Measurements from ENCODE around the gene KDSR.

Gene KDSR

GRCh38 chr18:63339920-63340484, 27.0 kb downstream of the KDSR start:
- Histone ChIP-seq H3K18ac (ENCODE audit: low read length) (no peak overlapping the region), H3K23ac (ENCODE audit: low read length) (no peak overlapping the region), H3K14ac (ENCODE audit: low read length) (no peak overlapping the region), H3K79me2 (ENCODE audit: control insufficient read depth, insufficient read depth, low read length, poor library complexity) (no peaks in the 10 kb centered on the region), H2BK5ac (ENCODE audit: low read depth, low read length, poor library complexity) (no peak overlapping the region), H3K36me3 (ENCODE audit: control insufficient read depth in 1 of 2, insufficient read depth in 2 of 2, low read length in 2 of 2) (peaks cover 24 to 33% of the 10 kb centered on the region in 2 experiments), H3K27me3 (ENCODE audit: insufficient read depth, low read length) (no peaks in the 10 kb centered on the region), H4K8ac (ENCODE audit: low read depth, low read length) (no peak overlapping the region), H3K27ac (ENCODE audit: low read depth, low read length) (no peak overlapping the region), H3K4ac (ENCODE audit: low read depth, low read length) (no peak overlapping the region), H3K79me1 (ENCODE audit: low read length) (no peaks in the 10 kb centered on the region), H2AFZ (ENCODE audit: insufficient read depth, low read length, poor library complexity) (no peak overlapping the region), H4K91ac (ENCODE audit: low read depth, low read length) (no peak overlapping the region), H2BK12ac (ENCODE audit: low read length) (no peak overlapping the region), H3K4me2 (ENCODE audit: low read length) (no peak overlapping the region), H4K12ac (ENCODE audit: low read depth, low read length) (no peak overlapping the region), H3K4me3 (ENCODE audit: low read depth, low read length) (no peak overlapping the region), H3K4me1 (ENCODE audit: control insufficient read depth in 1 of 2, insufficient read depth in 2 of 2, low read length in 2 of 2) (peaks cover 0 to under 1% of the 10 kb centered on the region in 2 experiments), H2BK120ac (ENCODE audit: insufficient read depth, low read length, poor library complexity) (no peak overlapping the region), H3K9ac (ENCODE audit: low read length) (no peak overlapping the region), H3K9me3 (ENCODE audit: insufficient read depth, low read depth, low read length) (no peaks in the 10 kb centered on the region), H2AK5ac (ENCODE audit: low read length) (no peak overlapping the region)
- WGBS (ENCODE audit: extremely low coverage, insufficient coverage, insufficient read length): no CpG with 5 or more reads among the region's 4 CpGs
- DNase-seq: peak in 1 of 2 donors; percentile 52

GRCh38 chr18:63336366-63337099, 30.5 kb downstream of the KDSR start:
- no peak overlapping the region for H2BK5ac ChIP-seq (ENCODE audit: low read depth, low read length, poor library complexity)
- H3K14ac ChIP-seq (ENCODE audit: low read length): no peak overlapping the region
- no peak overlapping the region for H4K8ac ChIP-seq (ENCODE audit: low read depth, low read length)
- H2BK120ac ChIP-seq (ENCODE audit: insufficient read depth, low read length, poor library complexity): no peak overlapping the region
- no peaks in the 10 kb centered on the region for H3K79me1 ChIP-seq (ENCODE audit: low read length)
- H3K18ac ChIP-seq (ENCODE audit: low read length): no peak overlapping the region
- peak; percentile 49 to 95 for DNase-seq
- no peaks in the 10 kb centered on the region for H3K9me3 ChIP-seq (ENCODE audit: insufficient read depth, low read depth, low read length)
- H3K23ac ChIP-seq (ENCODE audit: low read length): no peak overlapping the region
- H4K91ac ChIP-seq (ENCODE audit: low read depth, low read length): no peak overlapping the region
- no peak overlapping the region for H3K4ac ChIP-seq (ENCODE audit: low read depth, low read length)
- H2AK5ac ChIP-seq (ENCODE audit: low read length): no peak overlapping the region
- WGBS (ENCODE audit: extremely low coverage, insufficient coverage, insufficient read length): no CpG with 5 or more reads among the region's 8 CpGs
- H3K27me3 ChIP-seq (ENCODE audit: insufficient read depth, low read length): no peaks in the 10 kb centered on the region
- no peak overlapping the region for H3K4me3 ChIP-seq (ENCODE audit: low read depth, low read length)
- H2BK12ac ChIP-seq (ENCODE audit: low read length): no peak overlapping the region
- H3K4me1 ChIP-seq (ENCODE audit: control insufficient read depth in 1 of 2, insufficient read depth in 2 of 2, low read length in 2 of 2): no peaks in the 10 kb centered on the region
- no peak overlapping the region for H3K4me2 ChIP-seq (ENCODE audit: low read length)
- H3K36me3 ChIP-seq (ENCODE audit: control insufficient read depth in 1 of 2, insufficient read depth in 2 of 2, low read length in 2 of 2): peaks cover 20 to 29% of the 10 kb centered on the region in 2 experiments
- no peaks in the 10 kb centered on the region for H3K79me2 ChIP-seq (ENCODE audit: control insufficient read depth, insufficient read depth, low read length, poor library complexity)
- no peak overlapping the region for H3K27ac ChIP-seq (ENCODE audit: low read depth, low read length)
- no peak overlapping the region for H2AFZ ChIP-seq (ENCODE audit: insufficient read depth, low read length, poor library complexity)
- H3K9ac ChIP-seq (ENCODE audit: low read length): no peak overlapping the region
- no peak overlapping the region for H4K12ac ChIP-seq (ENCODE audit: low read depth, low read length)

GRCh38 chr18:63331105-63331504, 35.9 kb downstream of the KDSR start:
- no peak overlapping the region for H4K91ac ChIP-seq (ENCODE audit: low read depth, low read length)
- H3K79me2 ChIP-seq (ENCODE audit: control insufficient read depth, insufficient read depth, low read length, poor library complexity): no peaks in the 10 kb centered on the region
- H4K12ac ChIP-seq (ENCODE audit: low read depth, low read length): no peak overlapping the region
- no peak for DNase-seq
- H3K23ac ChIP-seq (ENCODE audit: low read length): no peak overlapping the region
- no peak overlapping the region for H3K9ac ChIP-seq (ENCODE audit: low read length)
- no peak overlapping the region for H4K8ac ChIP-seq (ENCODE audit: low read depth, low read length)
- no CpG with 5 or more reads among the region's 4 CpGs for WGBS (ENCODE audit: extremely low coverage, insufficient coverage, insufficient read length)
- H3K36me3 ChIP-seq (ENCODE audit: control insufficient read depth in 1 of 2, insufficient read depth in 2 of 2, low read length in 2 of 2): peaks cover 11 to 23% of the 10 kb centered on the region in 2 experiments
- H3K4me1 ChIP-seq (ENCODE audit: control insufficient read depth in 1 of 2, insufficient read depth in 2 of 2, low read length in 2 of 2): no peaks in the 10 kb centered on the region
- no peaks in the 10 kb centered on the region for H3K27me3 ChIP-seq (ENCODE audit: insufficient read depth, low read length)
- H3K4me2 ChIP-seq (ENCODE audit: low read length): no peak overlapping the region
- no peak overlapping the region for H2BK120ac ChIP-seq (ENCODE audit: insufficient read depth, low read length, poor library complexity)
- H3K9me3 ChIP-seq (ENCODE audit: insufficient read depth, low read depth, low read length): no peaks in the 10 kb centered on the region
- H3K79me1 ChIP-seq (ENCODE audit: low read length): no peaks in the 10 kb centered on the region
- H2BK12ac ChIP-seq (ENCODE audit: low read length): no peak overlapping the region
- H3K14ac ChIP-seq (ENCODE audit: low read length): no peak overlapping the region
- H3K4ac ChIP-seq (ENCODE audit: low read depth, low read length): no peak overlapping the region
- no peak overlapping the region for H2AK5ac ChIP-seq (ENCODE audit: low read length)
- H2BK5ac ChIP-seq (ENCODE audit: low read depth, low read length, poor library complexity): no peak overlapping the region
- H3K18ac ChIP-seq (ENCODE audit: low read length): no peak overlapping the region
- no peak overlapping the region for H3K27ac ChIP-seq (ENCODE audit: low read depth, low read length)
- no peak overlapping the region for H2AFZ ChIP-seq (ENCODE audit: insufficient read depth, low read length, poor library complexity)
- H3K4me3 ChIP-seq (ENCODE audit: low read depth, low read length): no peak overlapping the region

GRCh38 chr18:63329431-63330145, 37.4 kb downstream of the KDSR start:
- H3K27ac ChIP-seq (ENCODE audit: low read depth, low read length): no peak overlapping the region
- peaks cover 7 to 15% of the 10 kb centered on the region in 2 experiments for H3K36me3 ChIP-seq (ENCODE audit: control insufficient read depth in 1 of 2, insufficient read depth in 2 of 2, low read length in 2 of 2)
- H2BK12ac ChIP-seq (ENCODE audit: low read length): no peak overlapping the region
- no peaks in the 10 kb centered on the region for H3K27me3 ChIP-seq (ENCODE audit: insufficient read depth, low read length)
- H4K91ac ChIP-seq (ENCODE audit: low read depth, low read length): no peak overlapping the region
- H3K4me2 ChIP-seq (ENCODE audit: low read length): no peak overlapping the region
- no peak overlapping the region for H3K9ac ChIP-seq (ENCODE audit: low read length)
- no peak overlapping the region for H3K14ac ChIP-seq (ENCODE audit: low read length)
- no peak overlapping the region for H2AFZ ChIP-seq (ENCODE audit: insufficient read depth, low read length, poor library complexity)
- H2BK120ac ChIP-seq (ENCODE audit: insufficient read depth, low read length, poor library complexity): no peak overlapping the region
- no peak overlapping the region for H3K4me3 ChIP-seq (ENCODE audit: low read depth, low read length)
- H4K12ac ChIP-seq (ENCODE audit: low read depth, low read length): no peak overlapping the region
- no peak for DNase-seq
- no peaks in the 10 kb centered on the region for H3K79me1 ChIP-seq (ENCODE audit: low read length)
- H3K23ac ChIP-seq (ENCODE audit: low read length): no peak overlapping the region
- H2AK5ac ChIP-seq (ENCODE audit: low read length): no peak overlapping the region
- H3K4me1 ChIP-seq (ENCODE audit: control insufficient read depth in 1 of 2, insufficient read depth in 2 of 2, low read length in 2 of 2): no peaks in the 10 kb centered on the region
- H3K79me2 ChIP-seq (ENCODE audit: control insufficient read depth, insufficient read depth, low read length, poor library complexity): no peaks in the 10 kb centered on the region
- H3K18ac ChIP-seq (ENCODE audit: low read length): no peak overlapping the region
- WGBS (ENCODE audit: extremely low coverage, insufficient coverage, insufficient read length): no CpG with 5 or more reads among the region's 7 CpGs
- H3K9me3 ChIP-seq (ENCODE audit: insufficient read depth, low read depth, low read length): no peaks in the 10 kb centered on the region
- no peak overlapping the region for H4K8ac ChIP-seq (ENCODE audit: low read depth, low read length)
- no peak overlapping the region for H3K4ac ChIP-seq (ENCODE audit: low read depth, low read length)
- no peak overlapping the region for H2BK5ac ChIP-seq (ENCODE audit: low read depth, low read length, poor library complexity)

Data from trophoblast cell (in vitro differentiated cells and primary cell).